Measurements from ENCODE around the gene HOXA6.

HOXA6 gene

DNA sequence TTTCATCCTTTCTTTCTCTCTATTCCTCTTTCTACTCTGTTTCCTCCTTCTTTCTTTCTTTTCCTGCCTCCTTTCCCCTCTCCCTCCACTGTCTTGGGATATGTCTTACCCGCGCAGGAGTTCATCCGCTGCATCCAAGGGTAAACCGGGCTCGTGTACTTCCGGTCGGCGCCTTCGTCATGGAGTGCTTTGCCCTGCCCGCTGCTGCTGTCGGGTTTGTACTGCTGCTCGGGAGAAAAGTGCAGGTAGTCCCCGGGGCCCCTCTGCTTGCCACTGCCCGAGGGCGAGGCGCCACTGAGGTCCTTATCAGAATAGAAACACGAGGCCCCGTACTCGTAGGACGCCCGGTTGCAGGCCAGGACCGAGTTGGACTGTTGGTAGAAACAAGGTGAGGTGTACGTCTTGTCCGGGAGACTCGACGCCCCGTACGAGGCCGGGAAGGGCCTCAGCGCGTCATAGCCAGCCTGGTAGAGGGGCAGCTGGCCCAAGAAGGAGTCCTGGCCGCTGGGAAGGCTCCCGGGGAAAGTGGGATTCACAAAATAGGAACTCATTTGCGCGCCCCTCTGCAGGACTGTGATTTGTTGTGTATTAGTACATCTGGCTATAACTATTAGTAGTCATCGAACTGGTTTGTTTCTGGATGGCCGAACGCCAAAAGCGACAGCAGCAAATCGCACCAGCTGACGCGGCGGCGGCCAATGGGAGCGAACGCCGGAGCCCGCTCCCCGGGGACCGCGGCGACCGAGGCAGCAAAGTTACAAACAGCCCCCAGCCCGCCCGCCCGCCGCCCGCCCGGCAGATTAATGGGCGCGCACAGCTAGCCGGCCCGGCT is at the start of gene HOXA6:
TSS of gene HOXA6 (minus strand) at position 576 of the 832 bp plus-strand sequence. CDS start at position 551, 25 bp downstream.
- peaks cover 62 to 71% (median 66%) of the 10 kb centered on the region in 11 experiments for H3K9me3 ChIP-seq (replicated peaks in 1 of 11)
- peak within 1 kb of the TSS in 3 of 10 experiments; percentile 5 to 16 (median 14); a peak in 4 of 20 replicates for H3K4me3 ChIP-seq
- H4K20me1 ChIP-seq, result peaks cover 0 to 22% (median 14%) of the 10 kb centered on the region in 11 experiments; a peak in 16 of 22 replicates
- peaks cover 11 to 26% (median 18%) of the 10 kb centered on the region in 10 experiments for H3K4me1 ChIP-seq
- no peak within 1 kb of the TSS for H3K9ac ChIP-seq
- peaks cover 100% of the 10 kb centered on the region in 11 experiments for H3K27me3 ChIP-seq
- H3K27ac ChIP-seq, result no peak within 1 kb of the TSS
- H3K36me3 ChIP-seq, result peaks cover 0 to 16% (median 0%) of the 10 kb centered on the region in 11 experiments; a peak in 3 of 22 replicates
- TF ChIP-seq Cebpa-rat (IDR thresholded peaks at IDR 0.05), result no peak
- peak within 1 kb of the TSS in 3 of 11 experiments; percentile 18 to 27 (median 20); a peak in 3 of 22 replicates for H3K4me2 ChIP-seq

DNA sequence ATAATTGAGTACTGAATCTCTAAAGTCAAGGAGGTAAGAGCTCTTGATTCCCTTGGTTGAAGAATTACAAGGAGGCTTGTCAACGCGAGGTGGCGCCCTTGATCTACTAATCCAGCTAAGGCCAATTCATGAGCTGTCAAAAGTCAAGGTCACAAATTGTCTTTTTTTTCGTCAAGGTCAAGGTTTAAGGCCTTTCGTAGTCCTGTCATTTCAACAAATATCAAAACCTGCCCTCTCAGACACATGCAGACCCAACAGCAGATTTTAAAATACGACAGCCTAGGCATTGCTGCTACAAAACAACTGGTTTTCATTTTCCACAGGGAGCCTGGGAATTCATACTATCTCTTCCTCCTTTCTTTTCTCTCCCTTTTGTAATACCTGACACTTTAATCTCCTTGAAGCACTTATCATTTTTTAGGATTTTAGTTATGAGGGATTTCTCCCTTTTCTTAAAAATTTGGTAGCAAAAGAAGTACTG is 48.8 kb upstream of the HOXA6 start:
- Histone ChIP-seq H3K9me3 (replicated peaks in 1 of 11) (peaks cover 0 to 10% (median 0%) of the 10 kb centered on the region in 11 experiments; a peak in 3 of 22 replicates), H3K4me3 (no peak overlapping the region), H3K4me1 (peaks cover 21 to 39% (median 26%) of the 10 kb centered on the region in 10 experiments; a peak in 19 of 20 replicates), H3K9ac (no peak overlapping the region), H4K20me1 (peaks cover 0 to 95% (median 70%) of the 10 kb centered on the region in 11 experiments; a peak in 19 of 22 replicates), H3K27me3 (peaks cover 100% of the 10 kb centered on the region in 11 experiments), H3K4me2 (peak overlapping the region in 1 of 11 experiments; percentile 22; a peak in 2 of 22 replicates), H3K27ac (no peak overlapping the region), H3K36me3 (no peaks in the 10 kb centered on the region)
- TF ChIP-seq Cebpa-rat (IDR thresholded peaks at IDR 0.05), result no peak

DNA sequence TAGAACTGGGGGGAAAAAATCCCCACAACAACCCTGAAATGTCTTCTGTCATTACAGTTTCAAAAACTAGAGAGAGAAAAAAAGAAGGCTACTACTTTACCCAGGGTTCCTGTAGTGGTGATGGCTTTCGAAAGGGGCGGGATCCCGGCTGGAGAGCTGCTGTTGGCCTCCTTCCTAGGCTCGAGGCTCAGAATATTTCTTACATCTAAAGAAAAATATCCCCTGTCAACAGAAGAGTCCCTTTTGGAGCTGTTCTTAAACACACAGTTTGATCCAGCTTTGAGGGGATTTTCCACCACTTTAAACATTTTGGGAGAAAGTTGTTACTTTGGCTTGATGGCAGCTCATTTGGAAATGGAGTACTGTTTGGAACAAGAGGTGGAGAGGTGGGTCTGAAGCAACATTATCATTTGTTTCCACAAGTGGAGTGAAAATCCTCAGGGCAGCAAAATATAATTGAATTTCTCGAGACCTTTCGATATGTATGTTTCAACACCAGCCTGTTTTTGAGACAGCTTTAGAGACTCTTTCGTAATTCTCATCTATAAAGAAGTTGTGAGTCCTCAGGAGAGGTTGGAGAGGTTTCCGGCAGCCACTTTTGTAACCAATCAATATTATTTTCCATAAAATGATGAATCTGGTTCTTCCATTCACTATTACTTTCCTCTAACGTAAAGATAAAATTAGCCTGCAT is 47.3 kb upstream of the HOXA6 start:
- Histone ChIP-seq H3K27me3 (peaks cover 100% of the 10 kb centered on the region in 11 experiments), H3K9me3 (replicated peaks in 1 of 11) (peaks cover 0 to 13% (median 0%) of the 10 kb centered on the region in 11 experiments; a peak in 3 of 22 replicates), H3K4me1 (peaks cover 8 to 27% (median 12%) of the 10 kb centered on the region in 10 experiments; a peak in 19 of 20 replicates), H3K36me3 (no peaks in the 10 kb centered on the region), H3K9ac (no peak overlapping the region), H3K4me3 (no peak overlapping the region), H3K4me2 (no peak overlapping the region), H4K20me1 (peaks cover 0 to 95% (median 72%) of the 10 kb centered on the region in 11 experiments; a peak in 19 of 22 replicates), H3K27ac (no peak overlapping the region)
- no peak for TF ChIP-seq Cebpa-rat (IDR thresholded peaks at IDR 0.05)

DNA sequence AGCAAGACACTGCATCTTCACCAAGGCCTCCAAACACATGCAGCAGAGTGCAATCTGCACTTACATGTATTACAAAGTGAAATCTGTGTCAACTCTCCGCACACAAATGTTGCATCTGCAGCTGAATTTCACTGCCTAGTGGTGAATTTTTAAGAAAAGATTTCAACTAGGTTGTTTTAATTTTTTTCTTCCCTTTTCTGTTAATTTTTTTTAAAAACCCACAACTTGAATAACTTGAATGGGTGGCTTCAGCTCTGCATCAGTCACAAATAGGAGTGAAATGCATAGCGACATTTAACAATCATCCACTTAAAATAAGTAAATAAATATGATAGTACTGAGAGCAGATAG is 46.4 kb upstream of the HOXA6 start:
- Histone ChIP-seq H3K27me3 (peaks cover 100% of the 10 kb centered on the region in 11 experiments), H3K9ac (no peak overlapping the region), H3K4me1 (peaks cover 1 to 24% (median 3%) of the 10 kb centered on the region in 10 experiments; a peak in 19 of 20 replicates), H3K27ac (no peak overlapping the region), H4K20me1 (peaks cover 0 to 95% (median 73%) of the 10 kb centered on the region in 11 experiments; a peak in 19 of 22 replicates), H3K9me3 (replicated peaks in 1 of 11) (peaks cover 0 to 17% (median 0%) of the 10 kb centered on the region in 11 experiments; a peak in 3 of 22 replicates), H3K4me2 (0 out of 22 replicates have a peak overlapping the region, but pooled peaks of 1 of the 11 experiments have one; percentile 87), H3K4me3 (no peak overlapping the region), H3K36me3 (no peaks in the 10 kb centered on the region)
- no peak for TF ChIP-seq Cebpa-rat (IDR thresholded peaks at IDR 0.05)

DNA sequence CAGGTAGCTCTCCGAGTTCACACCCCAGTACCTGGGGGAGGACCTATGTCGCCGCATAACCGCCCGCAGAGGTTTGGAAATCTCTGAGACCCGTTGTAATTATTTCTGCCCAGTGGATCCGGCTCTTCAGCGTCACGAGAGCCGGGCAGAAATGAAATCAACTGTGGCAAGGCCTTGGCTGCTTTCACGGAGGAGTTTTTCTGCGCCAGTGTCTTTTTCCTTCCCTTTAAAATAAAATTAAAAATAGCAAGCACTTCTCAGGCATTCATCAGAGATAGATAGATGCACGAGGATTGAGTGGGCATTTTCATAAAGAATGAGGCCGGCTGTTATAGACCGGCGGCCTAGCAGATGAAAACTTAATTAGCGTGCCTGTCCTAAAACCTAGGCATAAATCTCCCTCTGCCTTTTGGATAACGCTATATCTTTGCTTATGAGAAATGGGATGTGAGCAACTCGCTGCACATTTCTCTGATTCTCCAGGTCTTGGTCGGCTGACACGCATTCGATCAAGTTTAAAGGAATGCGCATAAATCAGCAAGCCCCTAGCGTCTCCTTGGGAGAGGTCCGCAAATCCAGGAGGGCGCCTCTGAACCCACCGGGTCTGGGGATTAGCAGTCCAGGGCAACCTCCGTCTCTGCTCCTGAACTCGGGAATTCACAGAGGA is 45.9 kb upstream of the HOXA6 start:
- H3K36me3 ChIP-seq, result no peaks in the 10 kb centered on the region
- H3K9ac ChIP-seq, result no peak overlapping the region
- peak overlapping the region in 3 of 10 experiments; percentile 32 to 50 (median 43); a peak in 5 of 20 replicates for H3K4me3 ChIP-seq
- peaks cover 100% of the 10 kb centered on the region in 11 experiments for H3K27me3 ChIP-seq
- no peak for TF ChIP-seq Cebpa-rat (IDR thresholded peaks at IDR 0.05)
- peak overlapping the region in 4 of 11 experiments; percentile 52 to 87 (median 73); a peak in 7 of 22 replicates for H3K4me2 ChIP-seq
- peaks cover 0 to 24% (median 6%) of the 10 kb centered on the region in 10 experiments; a peak in 10 of 20 replicates for H3K4me1 ChIP-seq
- H4K20me1 ChIP-seq, result peaks cover 0 to 95% (median 73%) of the 10 kb centered on the region in 11 experiments; a peak in 19 of 22 replicates
- H3K9me3 ChIP-seq (replicated peaks in 1 of 11), result peaks cover 0 to 19% (median 0%) of the 10 kb centered on the region in 11 experiments; a peak in 3 of 22 replicates
- H3K27ac ChIP-seq, result no peak overlapping the region

DNA sequence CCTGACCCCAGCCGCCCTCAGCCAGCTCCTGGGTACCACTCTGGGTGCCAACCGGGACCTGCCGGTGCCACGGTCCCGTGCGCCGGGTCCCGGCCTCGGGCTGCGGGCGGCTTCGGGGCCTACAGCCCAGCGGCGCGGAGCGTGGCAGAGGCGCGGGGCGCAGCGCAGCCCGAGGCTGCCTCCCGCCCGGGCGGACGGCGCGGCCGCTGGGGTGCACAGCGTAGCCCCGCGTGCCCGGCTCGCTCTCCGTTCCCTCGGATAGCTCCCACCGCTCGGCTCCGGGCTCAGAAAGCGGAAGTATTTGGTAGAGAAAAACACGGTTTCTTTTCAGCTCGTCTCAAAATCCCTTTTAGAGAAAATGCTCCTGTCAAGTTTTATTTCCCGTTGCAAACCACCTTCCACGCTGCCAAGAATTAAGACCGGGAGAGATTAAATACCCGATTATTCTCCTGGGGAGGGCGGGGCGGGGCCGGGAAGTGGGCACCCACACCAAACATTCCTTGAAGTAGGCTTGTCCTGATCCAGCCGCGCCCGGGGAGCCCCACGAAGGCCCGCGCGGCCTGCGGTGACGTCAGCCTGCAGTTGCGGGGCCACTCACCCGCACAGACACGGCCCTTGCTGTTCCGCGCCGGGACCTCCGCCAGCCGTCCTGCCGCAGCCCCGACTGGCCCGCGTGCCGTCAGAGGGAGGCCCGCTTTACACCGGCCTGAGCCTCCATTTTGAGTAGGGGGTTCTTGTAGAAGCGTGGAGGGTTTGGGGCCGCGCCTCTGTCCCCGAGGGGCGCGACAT is 45.2 kb upstream of the HOXA6 start:
- Histone ChIP-seq H3K27ac (no peak overlapping the region), H3K27me3 (peaks cover 100% of the 10 kb centered on the region in 11 experiments), H3K4me3 (peak overlapping the region in 4 of 10 experiments; percentile 32 to 50 (median 46); a peak in 9 of 20 replicates), H3K4me1 (peaks cover 0 to 25% (median 9%) of the 10 kb centered on the region in 10 experiments; a peak in 10 of 20 replicates), H3K4me2 (peak overlapping the region in 6 of 11 experiments; percentile 32 to 87 (median 64); a peak in 11 of 22 replicates), H3K36me3 (no peaks in the 10 kb centered on the region), H3K9ac (no peak overlapping the region), H3K9me3 (replicated peaks in 1 of 11) (peaks cover 0 to 23% (median 0%) of the 10 kb centered on the region in 11 experiments; a peak in 3 of 22 replicates), H4K20me1 (peaks cover 0 to 95% (median 73%) of the 10 kb centered on the region in 11 experiments; a peak in 19 of 22 replicates)
- no peak for TF ChIP-seq Cebpa-rat (IDR thresholded peaks at IDR 0.05)

DNA sequence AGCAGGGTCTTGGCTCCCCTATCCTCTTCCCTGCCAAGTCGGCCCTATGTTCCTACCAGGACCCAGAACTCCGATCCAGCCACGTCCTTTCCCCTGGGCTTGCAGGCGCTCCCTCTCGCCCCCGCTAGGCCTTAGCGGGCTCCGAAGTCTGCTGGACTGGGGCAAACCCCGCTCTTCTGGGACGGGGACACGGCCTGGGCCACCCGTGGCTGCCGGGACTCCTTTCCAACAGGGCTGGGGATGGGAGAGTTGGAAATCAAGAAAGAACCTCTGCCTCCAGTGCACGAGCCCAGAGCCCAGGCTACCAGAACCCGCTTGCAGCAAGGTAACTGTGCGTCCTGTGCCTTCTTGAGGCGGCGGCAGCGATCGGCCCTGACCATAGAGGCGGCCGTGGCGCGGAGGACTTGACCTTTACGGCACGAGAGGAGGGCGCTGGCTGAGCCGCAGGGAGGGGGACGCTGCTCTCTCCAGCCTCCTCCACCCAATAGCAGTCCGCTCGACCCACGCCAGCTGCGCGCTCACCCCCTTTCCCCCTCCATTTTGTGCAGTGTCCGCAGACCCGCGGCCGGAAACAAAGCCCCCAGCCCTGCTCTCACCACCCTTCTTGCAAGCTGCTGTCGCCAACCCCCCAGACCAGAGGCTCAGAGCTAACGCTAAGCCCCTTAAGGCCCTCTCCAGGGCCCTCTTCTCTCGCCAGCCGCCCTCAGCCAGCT is 44.4 kb upstream of the HOXA6 start:
- no peaks in the 10 kb centered on the region for H3K36me3 ChIP-seq
- peaks cover 0 to 24% (median 0%) of the 10 kb centered on the region in 11 experiments; a peak in 3 of 22 replicates for H3K9me3 ChIP-seq (replicated peaks in 1 of 11)
- H3K9ac ChIP-seq, result no peak overlapping the region
- H3K4me2 ChIP-seq, result peak overlapping the region in 6 of 11 experiments; percentile 32 to 87 (median 64); a peak in 11 of 22 replicates
- TF ChIP-seq Cebpa-rat (IDR thresholded peaks at IDR 0.05), result no peak
- peak overlapping the region in 4 of 10 experiments; percentile 32 to 50 (median 46); a peak in 7 of 20 replicates for H3K4me3 ChIP-seq
- H4K20me1 ChIP-seq, result peaks cover 0 to 95% (median 76%) of the 10 kb centered on the region in 11 experiments; a peak in 19 of 22 replicates
- no peak overlapping the region for H3K27ac ChIP-seq
- peaks cover 0 to 26% (median 9%) of the 10 kb centered on the region in 10 experiments; a peak in 10 of 20 replicates for H3K4me1 ChIP-seq
- H3K27me3 ChIP-seq, result peaks cover 100% of the 10 kb centered on the region in 11 experiments
